HEK293 (cell line): ENCODE measurements around the gene SURF2.

Experiments used
- CTCF ChIA-PET: fragments of 350-600 bp; formaldehyde crosslinking; extraction: SDS; loops from one replicate; lab custom pipeline; 2021; ENCODE audit warnings: antibody characterized with exemption; lab: Yijun Ruan, JAX
- POLR2A ChIA-PET: fragments of 300-600 bp; formaldehyde crosslinking; extraction: SDS; loops from one replicate; lab custom pipeline; 2020; ENCODE audit warnings: antibody characterized with exemption, inconsistent platforms; lab: Yijun Ruan, JAX
- H3K27ac ChIP-seq: fragments of 200-500 bp; sonication (Bioruptor generic); 2 replicates; pipeline ENCODE4 v1.5.1; 2014; ENCODE audit warnings: low read depth, low read length, control low read depth, inconsistent platforms; ENCODE audit errors: extremely low read depth
- H3K36me3 ChIP-seq, 2 experiments: fragments of 200-500 bp in 1 of 2; sonication (Bioruptor generic) in 1 of 2; 1 replicate in 1 of 2; 2 replicates in 1 of 2; pipeline ENCODE4 v1.5.1; 2014 to 2017; ENCODE audit warnings: inconsistent platforms in 2 of 2, low read length in 2 of 2; ENCODE audit not compliant: control insufficient read depth in 2 of 2, insufficient read depth in 1 of 2
- H3K4me1 ChIP-seq: fragments of 200-500 bp; sonication (Bioruptor generic); 2 replicates; pipeline ENCODE4 v1.5.1; 2014; ENCODE audit warnings: mild to moderate bottlenecking, low read length, inconsistent platforms; ENCODE audit not compliant: control insufficient read depth, insufficient read depth
- H3K4me3 ChIP-seq: 2 replicates; pipeline ENCODE4 v1.5.1; 2011; ENCODE audit warnings: low read depth, mild to moderate bottlenecking, control low read depth, low read length, moderate library complexity
- H3K9me3 ChIP-seq: fragments of 200-500 bp; sonication (Bioruptor generic); 2 replicates; pipeline ENCODE4 v1.5.1; 2014; ENCODE audit warnings: low read depth, low read length, inconsistent platforms; ENCODE audit not compliant: control insufficient read depth, insufficient read depth
- HOXA7 ChIP-seq: sonication (generic); formaldehyde crosslinking; IDR thresholded peaks from 2 replicates; pipeline ENCODE4 v1.8.1; 2022; ENCODE audit warnings: missing genetic modification reagents, borderline replicate concordance
- KLF9 ChIP-seq: fragments of 450-650 bp; formaldehyde crosslinking; IDR thresholded peaks from 2 replicates; pipeline ENCODE4 v1.5.1; 2016; ENCODE audit warnings: missing biosample characterization, missing genetic modification characterization, low read depth
- PRDM1 ChIP-seq: fragments of 450-650 bp; formaldehyde crosslinking; IDR thresholded peaks from 2 replicates; pipeline ENCODE4; 2016; ENCODE audit warnings: missing biosample characterization, missing genetic modification characterization
- SCRT1 ChIP-seq: fragments of 450-650 bp; formaldehyde crosslinking; IDR thresholded peaks from 2 replicates; pipeline ENCODE4 v1.5.1; 2016; ENCODE audit warnings: missing biosample characterization, missing genetic modification characterization, borderline replicate concordance
- SP2 ChIP-seq: fragments of 450-650 bp; formaldehyde crosslinking; IDR thresholded peaks from 2 replicates; pipeline ENCODE4 v1.5.1; 2016; ENCODE audit warnings: missing biosample characterization, missing genetic modification characterization
- ZBTB48 ChIP-seq: fragments of 450-650 bp; formaldehyde crosslinking; IDR thresholded peaks from 2 replicates; pipeline ENCODE4 v1.5.1; 2016; ENCODE audit warnings: missing biosample characterization, missing genetic modification characterization
- ZNF133 ChIP-seq: fragments of 450-650 bp; formaldehyde crosslinking; IDR thresholded peaks from 2 replicates; pipeline ENCODE4 v1.5.1; 2016; ENCODE audit warnings: missing biosample characterization, missing genetic modification characterization
- ZNF155 ChIP-seq: fragments of 450-650 bp; formaldehyde crosslinking; IDR thresholded peaks from 2 replicates; pipeline ENCODE4 v1.5.1; 2016; ENCODE audit warnings: missing biosample characterization, missing genetic modification characterization
- ZNF184 ChIP-seq: fragments of 450-650 bp; IDR thresholded peaks from 2 replicates; pipeline ENCODE4 v1.5.1; 2018; ENCODE audit warnings: missing biosample characterization, mild to moderate bottlenecking, missing genetic modification characterization
- ZNF239 ChIP-seq: fragments of 450-650 bp; formaldehyde crosslinking; IDR thresholded peaks from 2 replicates; pipeline ENCODE4 v1.5.1; 2016; ENCODE audit warnings: missing biosample characterization, missing genetic modification characterization
- ZNF248 ChIP-seq: fragments of 450-650 bp; formaldehyde crosslinking; IDR thresholded peaks from 2 replicates; pipeline ENCODE4 v1.5.1; 2017; ENCODE audit warnings: missing biosample characterization, missing genetic modification characterization
- ZNF510 ChIP-seq: fragments of 450-650 bp; formaldehyde crosslinking; IDR thresholded peaks from 2 replicates; pipeline ENCODE4 v1.5.1; 2018; ENCODE audit warnings: mild to moderate bottlenecking, missing genetic modification characterization, missing biosample characterization; ENCODE audit not compliant: insufficient replicate concordance
- ZNF548 ChIP-seq: fragments of 450-650 bp; formaldehyde crosslinking; IDR thresholded peaks from 2 replicates; pipeline ENCODE4 v1.5.1; 2016; ENCODE audit warnings: missing biosample characterization, missing genetic modification characterization
- ZNF555 ChIP-seq: fragments of 450-650 bp; formaldehyde crosslinking; conservative IDR thresholded peaks from 2 replicates; pipeline ENCODE4 v1.5.1; 2017; ENCODE audit warnings: missing biosample characterization, mild to moderate bottlenecking, missing genetic modification characterization, inconsistent platforms
- ZNF558 ChIP-seq: fragments of 450-650 bp; formaldehyde crosslinking; IDR thresholded peaks from 2 replicates; pipeline ENCODE4 v1.5.1; 2016; ENCODE audit warnings: missing biosample characterization, missing genetic modification characterization
- ZNF596 ChIP-seq: fragments of 450-650 bp; IDR thresholded peaks from 2 replicates; pipeline ENCODE4 v1.5.0; 2018; ENCODE audit warnings: missing biosample characterization, mild to moderate bottlenecking, missing genetic modification characterization, moderate library complexity
- ZNF664 ChIP-seq: fragments of 450-650 bp; formaldehyde crosslinking; IDR thresholded peaks from 2 replicates; pipeline ENCODE4 v1.5.1; 2016; ENCODE audit warnings: missing biosample characterization, missing genetic modification characterization
- ZNF785 ChIP-seq: fragments of 450-650 bp; formaldehyde crosslinking; IDR thresholded peaks from 2 replicates; pipeline ENCODE4 v1.5.1; 2016; ENCODE audit warnings: missing biosample characterization, missing genetic modification characterization
- ZNF830 ChIP-seq: fragments of 450-650 bp; IDR thresholded peaks from 2 replicates; pipeline ENCODE4 v1.5.0; 2018; ENCODE audit warnings: missing biosample characterization, missing genetic modification characterization, low read depth, mild to moderate bottlenecking, moderate library complexity
- ZSCAN30 ChIP-seq: fragments of 450-650 bp; IDR thresholded peaks from 2 replicates; pipeline ENCODE4 v1.5.1; 2018; ENCODE audit warnings: missing biosample characterization, mild to moderate bottlenecking, missing genetic modification characterization, moderate library complexity
- TF ChIP-seq, protein P1 (sequence below): fragments of 450-650 bp; formaldehyde crosslinking; IDR thresholded peaks from 2 replicates; pipeline ENCODE4 v1.5.1; 2017; ENCODE audit warnings: missing biosample characterization, mild to moderate bottlenecking, missing genetic modification characterization, moderate library complexity
- TF ChIP-seq, protein P2 (sequence below): fragments of 450-650 bp; formaldehyde crosslinking; IDR thresholded peaks from 2 replicates; pipeline ENCODE4 v1.5.1; 2016; ENCODE audit warnings: missing biosample characterization, missing genetic modification characterization
- TF ChIP-seq, protein P3 (sequence below): fragments of 450-650 bp; formaldehyde crosslinking; IDR thresholded peaks from 2 replicates; pipeline ENCODE4 v1.5.1; 2016; ENCODE audit warnings: missing biosample characterization, missing genetic modification characterization
- TF ChIP-seq, protein P4 (sequence below): fragments of 450-650 bp; formaldehyde crosslinking; IDR thresholded peaks from 2 replicates; pipeline ENCODE4 v1.5.0; 2017; ENCODE audit warnings: missing biosample characterization, missing genetic modification characterization, borderline replicate concordance
- TF ChIP-seq, protein P5 (sequence below): fragments of 450-650 bp; formaldehyde crosslinking; IDR thresholded peaks from 2 replicates; pipeline ENCODE4 v1.5.1; 2016; ENCODE audit warnings: missing biosample characterization, missing genetic modification characterization

SURF2 gene

DNA sequence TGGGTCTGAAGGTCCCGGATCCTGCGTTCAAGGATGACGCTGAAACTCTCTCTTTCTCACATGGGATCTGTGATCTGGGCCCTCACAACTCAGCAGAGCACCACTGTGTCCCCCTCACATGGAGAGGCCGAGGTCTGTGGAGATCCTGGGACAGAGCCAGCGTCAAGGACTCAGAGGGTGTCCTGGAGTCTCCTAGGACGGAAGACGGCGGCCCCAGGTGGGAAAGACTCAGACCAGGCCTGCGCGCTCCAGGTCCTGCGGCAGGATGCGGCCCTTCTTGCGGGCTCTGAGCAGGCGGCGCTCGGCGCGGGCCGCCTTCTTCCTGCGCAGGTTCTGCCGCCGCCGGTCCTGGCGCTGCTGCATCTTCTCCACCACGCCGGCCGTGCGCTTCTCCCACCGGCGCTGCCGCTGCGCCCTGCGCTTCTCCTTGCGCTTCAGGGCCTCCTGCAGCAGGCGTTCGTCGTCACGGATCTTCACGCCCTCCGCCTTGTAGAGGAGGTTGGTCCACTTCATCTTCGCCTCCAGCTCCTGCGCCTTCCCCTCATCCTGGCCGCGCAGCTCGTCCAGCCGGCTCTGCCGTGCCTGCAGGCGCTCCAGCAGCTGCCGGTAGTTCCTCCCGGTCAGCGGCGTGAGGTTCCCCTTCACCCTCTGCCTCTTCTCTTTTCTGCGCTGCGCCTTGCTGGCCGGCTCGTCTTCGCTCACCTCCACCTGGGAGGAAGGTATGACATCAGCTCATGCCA is 24.5 kb upstream of the SURF2 start:
- TF ChIP-seq SP2 (tag by site-specific recombination) (no peak), ZNF664 (no peak), ZNF239 (no peak)
- TF ChIP-seq, protein P1, sequence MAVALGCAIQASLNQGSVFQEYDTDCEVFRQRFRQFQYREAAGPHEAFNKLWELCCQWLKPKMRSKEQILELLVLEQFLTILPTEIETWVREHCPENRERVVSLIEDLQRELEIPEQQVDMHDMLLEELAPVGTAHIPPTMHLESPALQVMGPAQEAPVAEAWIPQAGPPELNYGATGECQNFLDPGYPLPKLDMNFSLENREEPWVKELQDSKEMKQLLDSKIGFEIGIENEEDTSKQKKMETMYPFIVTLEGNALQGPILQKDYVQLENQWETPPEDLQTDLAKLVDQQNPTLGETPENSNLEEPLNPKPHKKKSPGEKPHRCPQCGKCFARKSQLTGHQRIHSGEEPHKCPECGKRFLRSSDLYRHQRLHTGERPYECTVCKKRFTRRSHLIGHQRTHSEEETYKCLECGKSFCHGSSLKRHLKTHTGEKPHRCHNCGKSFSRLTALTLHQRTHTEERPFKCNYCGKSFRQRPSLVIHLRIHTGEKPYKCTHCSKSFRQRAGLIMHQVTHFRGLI (tag by site-specific recombination) = no peak
- CTCF ChIA-PET = interaction anchor here (0.7 to 8.9 kb wide), 5 partner anchors 144 to 291 kb away, joined by 3 to 159 read pairs (median 11); no protein-coding TSS in a partner anchor
- peaks cover 4 to 53% of the 10 kb centered on the region in 2 experiments; a peak in 2 of 3 replicates for H3K36me3 ChIP-seq
- H3K9me3 ChIP-seq = no peaks in the 10 kb centered on the region
- H3K4me1 ChIP-seq = peaks cover 4% of the 10 kb centered on the region; the same call in 1 of the 2 replicates
- H3K4me3 ChIP-seq = no peak overlapping the region
- POLR2A ChIA-PET = interaction anchor here (0.7 to 1.6 kb wide), 2 partner anchors 16 kb away, joined by 3 to 6 read pairs; partner anchors contain the start of genes MED22 and RPL7A
- no peak overlapping the region for H3K27ac ChIP-seq

DNA sequence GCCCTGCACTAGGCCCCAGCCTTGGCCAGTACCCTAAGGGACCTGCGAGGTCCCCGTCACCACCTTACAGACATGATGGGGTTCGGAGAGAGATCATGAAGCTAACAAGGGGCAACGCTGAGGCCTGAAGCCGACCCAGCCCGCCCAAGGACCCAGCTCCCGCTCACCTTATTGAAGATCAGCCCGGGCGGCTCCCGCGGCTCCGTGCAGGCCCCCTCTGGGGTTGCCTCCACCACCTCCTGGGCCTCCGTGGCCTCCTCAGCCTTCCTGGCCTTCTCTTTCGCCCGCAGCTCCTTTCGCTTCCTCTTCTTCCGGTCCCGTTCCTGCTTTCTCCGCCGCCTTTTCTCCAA is 24.0 kb upstream of the SURF2 start:
- no peak for TF ChIP-seq KLF9 (tag by site-specific recombination)
- TF ChIP-seq ZNF510 (tag by site-specific recombination) = no peak
- no peak for TF ChIP-seq ZNF555 (tag by site-specific recombination)
- TF ChIP-seq ZBTB48 (tag by site-specific recombination) = no peak
- TF ChIP-seq, protein P2, sequence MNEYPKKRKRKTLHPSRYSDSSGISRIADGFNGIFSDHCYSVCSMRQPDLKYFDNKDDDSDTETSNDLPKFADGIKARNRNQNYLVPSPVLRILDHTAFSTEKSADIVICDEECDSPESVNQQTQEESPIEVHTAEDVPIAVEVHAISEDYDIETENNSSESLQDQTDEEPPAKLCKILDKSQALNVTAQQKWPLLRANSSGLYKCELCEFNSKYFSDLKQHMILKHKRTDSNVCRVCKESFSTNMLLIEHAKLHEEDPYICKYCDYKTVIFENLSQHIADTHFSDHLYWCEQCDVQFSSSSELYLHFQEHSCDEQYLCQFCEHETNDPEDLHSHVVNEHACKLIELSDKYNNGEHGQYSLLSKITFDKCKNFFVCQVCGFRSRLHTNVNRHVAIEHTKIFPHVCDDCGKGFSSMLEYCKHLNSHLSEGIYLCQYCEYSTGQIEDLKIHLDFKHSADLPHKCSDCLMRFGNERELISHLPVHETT (tag by site-specific recombination) = no peak
- TF ChIP-seq ZSCAN30 = no peak
- no peak for TF ChIP-seq ZNF184 (tag by site-specific recombination)
- TF ChIP-seq SCRT1 (tag by site-specific recombination) = no peak
- TF ChIP-seq, protein P3, sequence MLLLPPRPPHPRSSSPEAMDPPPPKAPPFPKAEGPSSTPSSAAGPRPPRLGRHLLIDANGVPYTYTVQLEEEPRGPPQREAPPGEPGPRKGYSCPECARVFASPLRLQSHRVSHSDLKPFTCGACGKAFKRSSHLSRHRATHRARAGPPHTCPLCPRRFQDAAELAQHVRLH (tag by site-specific recombination) = no peak
- TF ChIP-seq ZNF548 (tag by site-specific recombination) = no peak
- TF ChIP-seq ZNF558 = no peak
- ChIA-PET POLR2A (interaction anchor here (1.6 kb wide), 1 partner anchor 16 kb away, joined by 6 read pairs; the partner anchor contains the start of genes MED22 and RPL7A), CTCF (interaction anchor here (0.7 to 8.9 kb wide), 2 partner anchors 145 to 216 kb away, joined by 3 to 159 read pairs; no protein-coding TSS in a partner anchor)
- H3K9me3 ChIP-seq = no peaks in the 10 kb centered on the region
- peaks cover 4 to 53% of the 10 kb centered on the region in 2 experiments; a peak in 2 of 3 replicates for H3K36me3 ChIP-seq
- H3K4me3 ChIP-seq = no peak overlapping the region
- peaks cover 4% of the 10 kb centered on the region; the same call in 1 of the 2 replicates for H3K4me1 ChIP-seq
- no peak overlapping the region for H3K27ac ChIP-seq

DNA sequence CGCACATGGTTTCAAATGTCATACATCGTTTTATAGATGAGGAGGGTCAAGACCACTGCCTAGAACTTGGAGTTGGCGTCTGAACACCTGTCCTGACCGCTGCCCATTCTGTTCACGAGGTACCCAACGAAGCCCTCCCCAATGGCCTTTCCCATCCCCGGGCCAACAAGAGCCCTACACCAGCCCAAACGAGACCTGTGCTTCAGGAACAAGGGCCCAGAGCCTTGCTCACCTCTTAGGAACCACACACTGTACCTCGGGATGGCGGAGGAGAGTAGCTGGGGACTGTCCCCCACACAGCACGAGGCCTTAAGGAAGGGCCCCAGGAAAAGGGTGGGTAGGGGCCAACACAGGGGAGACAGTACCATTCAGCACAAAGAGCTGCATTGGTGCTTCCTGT is 23.3 kb upstream of the SURF2 start:
- CTCF ChIA-PET = interaction anchor here (1.2 to 8.9 kb wide), 4 partner anchors 94 to 152 kb away, joined by 4 to 159 read pairs (median 12); no protein-coding TSS in a partner anchor
- Histone ChIP-seq H3K9me3 (no peaks in the 10 kb centered on the region), H3K36me3 (peaks cover 4 to 53% of the 10 kb centered on the region in 2 experiments; a peak in 2 of 3 replicates), H3K4me1 (peaks cover 4% of the 10 kb centered on the region; the same call in 1 of the 2 replicates), H3K4me3 (no peak overlapping the region), H3K27ac (no peak overlapping the region)
- POLR2A ChIA-PET = interaction anchor here (1.6 kb wide), 1 partner anchor 15 kb away, joined by 6 read pairs; the partner anchor contains the start of genes MED22 and RPL7A
- TF ChIP-seq ZNF830 = no peak
- no peak for TF ChIP-seq ZNF133 (tag by site-specific recombination)
- TF ChIP-seq ZNF785 = no peak
- no peak for TF ChIP-seq ZNF596 (tag by site-specific recombination)
- no peak for TF ChIP-seq HOXA7 (CRISPR knock-in tag)
- TF ChIP-seq PRDM1 (tag by site-specific recombination) = no peak
- no peak for TF ChIP-seq ZNF155 (tag by site-specific recombination)
- TF ChIP-seq, protein P4, sequence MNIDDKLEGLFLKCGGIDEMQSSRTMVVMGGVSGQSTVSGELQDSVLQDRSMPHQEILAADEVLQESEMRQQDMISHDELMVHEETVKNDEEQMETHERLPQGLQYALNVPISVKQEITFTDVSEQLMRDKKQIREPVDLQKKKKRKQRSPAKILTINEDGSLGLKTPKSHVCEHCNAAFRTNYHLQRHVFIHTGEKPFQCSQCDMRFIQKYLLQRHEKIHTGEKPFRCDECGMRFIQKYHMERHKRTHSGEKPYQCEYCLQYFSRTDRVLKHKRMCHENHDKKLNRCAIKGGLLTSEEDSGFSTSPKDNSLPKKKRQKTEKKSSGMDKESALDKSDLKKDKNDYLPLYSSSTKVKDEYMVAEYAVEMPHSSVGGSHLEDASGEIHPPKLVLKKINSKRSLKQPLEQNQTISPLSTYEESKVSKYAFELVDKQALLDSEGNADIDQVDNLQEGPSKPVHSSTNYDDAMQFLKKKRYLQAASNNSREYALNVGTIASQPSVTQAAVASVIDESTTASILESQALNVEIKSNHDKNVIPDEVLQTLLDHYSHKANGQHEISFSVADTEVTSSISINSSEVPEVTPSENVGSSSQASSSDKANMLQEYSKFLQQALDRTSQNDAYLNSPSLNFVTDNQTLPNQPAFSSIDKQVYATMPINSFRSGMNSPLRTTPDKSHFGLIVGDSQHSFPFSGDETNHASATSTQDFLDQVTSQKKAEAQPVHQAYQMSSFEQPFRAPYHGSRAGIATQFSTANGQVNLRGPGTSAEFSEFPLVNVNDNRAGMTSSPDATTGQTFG (tag by site-specific recombination) = no peak
- TF ChIP-seq, protein P5, sequence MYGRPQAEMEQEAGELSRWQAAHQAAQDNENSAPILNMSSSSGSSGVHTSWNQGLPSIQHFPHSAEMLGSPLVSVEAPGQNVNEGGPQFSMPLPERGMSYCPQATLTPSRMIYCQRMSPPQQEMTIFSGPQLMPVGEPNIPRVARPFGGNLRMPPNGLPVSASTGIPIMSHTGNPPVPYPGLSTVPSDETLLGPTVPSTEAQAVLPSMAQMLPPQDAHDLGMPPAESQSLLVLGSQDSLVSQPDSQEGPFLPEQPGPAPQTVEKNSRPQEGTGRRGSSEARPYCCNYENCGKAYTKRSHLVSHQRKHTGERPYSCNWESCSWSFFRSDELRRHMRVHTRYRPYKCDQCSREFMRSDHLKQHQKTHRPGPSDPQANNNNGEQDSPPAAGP (tag by site-specific recombination) = no peak
- TF ChIP-seq ZNF248 (tag by site-specific recombination) = no peak
